MM.1S (cell line): ENCODE results near the gene SUSD4.

Source experiments
- DNase-seq: peaks from one replicate; pipeline ENCODE4 v3.0.0-alpha.2; 2015
- H2AFZ ChIP-seq: fragments of 300-600 bp; sonication (generic); 2 replicates; pipeline ENCODE4 v1.6.0; 2016; ENCODE audit warnings: antibody characterized with exemption, low read length
- H3F3A ChIP-seq: fragments of 300-600 bp; sonication (generic); 2 replicates; pipeline ENCODE4 v1.6.1; 2016; ENCODE audit warnings: mild to moderate bottlenecking, antibody characterized with exemption, low read length, moderate library complexity, mixed read lengths; ENCODE audit not compliant: insufficient read depth
- H3K27ac ChIP-seq: fragments of 300-600 bp; sonication (generic); 2 replicates; pipeline ENCODE4 v1.5.1; 2016; ENCODE audit warnings: mild to moderate bottlenecking, low read length
- H3K27me3 ChIP-seq: fragments of 300-600 bp; sonication (generic); replicated peaks from 2 replicates; pipeline ENCODE4 v1.6.0; 2016; ENCODE audit warnings: low read length; ENCODE audit not compliant: insufficient read depth
- H3K36me3 ChIP-seq: fragments of 300-600 bp; sonication (generic); replicated peaks from 2 replicates; pipeline ENCODE4 v1.6.1; 2016; ENCODE audit warnings: mild to moderate bottlenecking, low read length, mixed read lengths; ENCODE audit not compliant: insufficient read depth
- H3K4me1 ChIP-seq: fragments of 300-600 bp; sonication (generic); 2 replicates; pipeline ENCODE4 v1.6.1; 2016; ENCODE audit warnings: low read length, mixed read lengths
- H3K4me2 ChIP-seq: fragments of 300-600 bp; sonication (generic); 2 replicates; pipeline ENCODE4 v1.6.0; 2016; ENCODE audit warnings: low read depth, low read length
- H3K4me3 ChIP-seq: fragments of 300-600 bp; sonication (generic); 2 replicates; pipeline ENCODE4 v1.5.1; 2016; ENCODE audit warnings: low read length, mixed read lengths
- H3K79me2 ChIP-seq: fragments of 300-600 bp; sonication (generic); 2 replicates; pipeline ENCODE4 v1.6.1; 2016; ENCODE audit warnings: mixed run types, low read length, mixed read lengths
- H3K9ac ChIP-seq: fragments of 300-600 bp; sonication (generic); 2 replicates; pipeline ENCODE4 v1.6.1; 2016; ENCODE audit warnings: low read length, mixed read lengths
- H3K9me2 ChIP-seq: fragments of 300-600 bp; sonication (generic); replicated peaks from 2 replicates; pipeline ENCODE4 v1.6.1; 2016; ENCODE audit warnings: mild to moderate bottlenecking, low read length, mixed read lengths; ENCODE audit not compliant: insufficient read depth
- H3K9me3 ChIP-seq: fragments of 300-600 bp; sonication (generic); replicated peaks from 2 replicates; pipeline ENCODE4 v1.6.1; 2016; ENCODE audit warnings: mild to moderate bottlenecking, low read length, mixed read lengths; ENCODE audit not compliant: insufficient read depth
- H4K20me1 ChIP-seq: fragments of 300-600 bp; sonication (generic); 2 replicates; pipeline ENCODE4 v1.6.1; 2016; ENCODE audit warnings: mild to moderate bottlenecking, low read length, moderate library complexity, mixed read lengths; ENCODE audit not compliant: insufficient read depth
- EZH2 ChIP-seq: fragments of 300-600 bp; sonication (generic); optimal IDR thresholded peaks from 2 replicates; pipeline ENCODE3; 2017; ENCODE audit warnings: low read depth, mild to moderate bottlenecking, antibody characterized with exemption, low read length, mixed read lengths
- EZH2phosphoT487 ChIP-seq: fragments of 300-600 bp; sonication (generic); IDR thresholded peaks from 2 replicates; pipeline ENCODE4 v1.6.1; 2018; ENCODE audit warnings: antibody characterized with exemption, low read length
- TF ChIP-seq, protein P1 (sequence below): fragments of 300-600 bp; sonication (generic); IDR thresholded peaks from 2 replicates; pipeline ENCODE4 v1.5.1; 2016; ENCODE audit warnings: antibody characterized with exemption, low read length, mixed read lengths

The SUSD4 gene

GRCh38 chr1:223348439-223348838, 15.5 kb downstream of the SUSD4 start:
- H3K9me3 ChIP-seq, result no peaks in the 10 kb centered on the region
- no peaks in the 10 kb centered on the region for H3K36me3 ChIP-seq
- H4K20me1 ChIP-seq, result no peaks in the 10 kb centered on the region
- no peak overlapping the region for H3K27ac ChIP-seq
- DNase-seq, result no peak
- no peak overlapping the region for H3K4me2 ChIP-seq
- H3K4me3 ChIP-seq, result no peak overlapping the region
- H3K9me2 ChIP-seq, result no peaks in the 10 kb centered on the region
- H3F3A ChIP-seq, result no peaks in the 10 kb centered on the region
- no peaks in the 10 kb centered on the region for H3K4me1 ChIP-seq
- no peak overlapping the region for H3K9ac ChIP-seq
- TF ChIP-seq EZH2phosphoT487, result no peak
- TF ChIP-seq EZH2, result no peak
- TF ChIP-seq, protein P1, sequence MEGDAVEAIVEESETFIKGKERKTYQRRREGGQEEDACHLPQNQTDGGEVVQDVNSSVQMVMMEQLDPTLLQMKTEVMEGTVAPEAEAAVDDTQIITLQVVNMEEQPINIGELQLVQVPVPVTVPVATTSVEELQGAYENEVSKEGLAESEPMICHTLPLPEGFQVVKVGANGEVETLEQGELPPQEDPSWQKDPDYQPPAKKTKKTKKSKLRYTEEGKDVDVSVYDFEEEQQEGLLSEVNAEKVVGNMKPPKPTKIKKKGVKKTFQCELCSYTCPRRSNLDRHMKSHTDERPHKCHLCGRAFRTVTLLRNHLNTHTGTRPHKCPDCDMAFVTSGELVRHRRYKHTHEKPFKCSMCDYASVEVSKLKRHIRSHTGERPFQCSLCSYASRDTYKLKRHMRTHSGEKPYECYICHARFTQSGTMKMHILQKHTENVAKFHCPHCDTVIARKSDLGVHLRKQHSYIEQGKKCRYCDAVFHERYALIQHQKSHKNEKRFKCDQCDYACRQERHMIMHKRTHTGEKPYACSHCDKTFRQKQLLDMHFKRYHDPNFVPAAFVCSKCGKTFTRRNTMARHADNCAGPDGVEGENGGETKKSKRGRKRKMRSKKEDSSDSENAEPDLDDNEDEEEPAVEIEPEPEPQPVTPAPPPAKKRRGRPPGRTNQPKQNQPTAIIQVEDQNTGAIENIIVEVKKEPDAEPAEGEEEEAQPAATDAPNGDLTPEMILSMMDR, result no peak
- no peaks in the 10 kb centered on the region for H3K27me3 ChIP-seq
- no peaks in the 10 kb centered on the region for H3K79me2 ChIP-seq
- no peak overlapping the region for H2AFZ ChIP-seq

DNA sequence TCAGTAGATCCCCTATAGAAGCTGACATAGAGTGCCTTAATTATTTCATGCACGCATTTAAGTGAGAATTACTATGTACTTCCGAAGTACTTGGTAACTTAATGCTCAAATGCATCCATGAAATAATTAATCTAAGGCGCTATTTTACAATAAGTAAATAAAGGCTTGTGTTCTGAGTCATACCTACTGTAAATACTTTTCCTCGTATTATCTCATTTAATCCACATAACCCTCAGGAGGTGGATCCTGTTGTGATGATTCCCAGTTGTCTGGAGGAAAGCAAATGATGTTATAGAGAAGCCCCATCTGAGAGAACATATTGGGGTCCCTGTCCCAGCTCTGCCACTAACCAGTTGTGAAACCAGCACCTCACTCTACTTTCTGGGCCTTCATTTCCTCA, 16.4 kb downstream of the SUSD4 start:
- Histone ChIP-seq H3K27me3 (no peaks in the 10 kb centered on the region), H2AFZ (no peak overlapping the region), H3K4me3 (no peak overlapping the region), H4K20me1 (no peaks in the 10 kb centered on the region), H3K4me2 (no peak overlapping the region), H3K27ac (no peak overlapping the region), H3F3A (no peaks in the 10 kb centered on the region), H3K4me1 (no peaks in the 10 kb centered on the region), H3K9me2 (no peaks in the 10 kb centered on the region), H3K9me3 (no peaks in the 10 kb centered on the region), H3K79me2 (no peaks in the 10 kb centered on the region), H3K36me3 (no peaks in the 10 kb centered on the region), H3K9ac (no peak overlapping the region)
- TF ChIP-seq, protein P1, result no peak
- TF ChIP-seq EZH2 (no peak), EZH2phosphoT487 (no peak)
- no peak for DNase-seq

- TF ChIP-seq, protein P1, result no peak
- no peak for TF ChIP-seq EZH2phosphoT487
- TF ChIP-seq EZH2, result no peak
- Histone ChIP-seq H3F3A (no peaks in the 10 kb centered on the region), H3K4me2 (no peak overlapping the region), H4K20me1 (no peaks in the 10 kb centered on the region), H3K4me3 (no peak overlapping the region), H3K9me3 (no peaks in the 10 kb centered on the region), H3K9ac (no peak overlapping the region), H3K9me2 (no peaks in the 10 kb centered on the region), H3K36me3 (no peaks in the 10 kb centered on the region), H2AFZ (no peak overlapping the region), H3K4me1 (no peaks in the 10 kb centered on the region), H3K79me2 (no peaks in the 10 kb centered on the region), H3K27ac (no peak overlapping the region), H3K27me3 (no peaks in the 10 kb centered on the region)
- no peak for DNase-seq
Measured at GRCh38 chr1:223346311-223346710, 17.7 kb downstream of the SUSD4 start.

DNA sequence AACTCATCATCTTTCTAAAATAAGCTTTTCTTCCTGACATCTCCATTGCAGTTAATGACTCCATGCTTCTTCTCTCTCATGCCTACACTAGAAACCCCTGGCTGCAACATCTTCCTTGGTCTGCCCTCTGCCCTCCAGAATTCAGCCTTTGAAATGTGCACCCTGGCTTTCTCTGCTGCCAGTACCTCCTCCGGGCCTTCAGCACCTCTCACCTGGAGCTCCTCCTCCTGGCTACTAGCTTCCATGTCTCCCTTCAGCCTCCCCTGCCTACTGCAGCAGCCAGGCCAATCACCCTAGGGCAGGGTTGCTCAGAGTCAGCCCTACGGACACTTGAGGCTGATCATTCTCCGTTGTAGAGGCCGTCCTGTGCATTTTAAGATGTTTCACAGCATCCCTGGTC, 18.3 kb downstream of the SUSD4 start:
- Histone ChIP-seq H3K9me3 (no peaks in the 10 kb centered on the region), H3K27me3 (no peaks in the 10 kb centered on the region), H3K4me2 (no peak overlapping the region), H3K9me2 (no peaks in the 10 kb centered on the region), H3F3A (no peaks in the 10 kb centered on the region), H3K79me2 (no peaks in the 10 kb centered on the region), H3K9ac (no peak overlapping the region), H4K20me1 (no peaks in the 10 kb centered on the region), H3K4me1 (no peaks in the 10 kb centered on the region), H3K36me3 (no peaks in the 10 kb centered on the region), H3K4me3 (no peak overlapping the region), H3K27ac (no peak overlapping the region), H2AFZ (no peak overlapping the region)
- TF ChIP-seq EZH2phosphoT487, result no peak
- TF ChIP-seq EZH2, result no peak
- TF ChIP-seq, protein P1, result no peak
- DNase-seq, result no peak
